Coronary artery (tissue), 2 donors: Measurements from ENCODE around the gene SEMA6C.
A peak's percentile ranks its signal among the peaks of the same experiment; 100 is the strongest.

Experiments
- DNase-seq: peaks from one replicate; pipeline ENCODE4 v3.0.0-alpha.2; 2017; ENCODE audit warnings: low spot score
- H3K27ac ChIP-seq, 2 donors: fragments of 200-600 bp; sonication (generic); one replicate each; pipeline ENCODE4 v1.5.1; 2016 to 2019
- H3K4me3 ChIP-seq: fragments of 200-600 bp; sonication (generic); 2 replicates; pipeline ENCODE4 v1.5.1; 2016; ENCODE audit warnings: mild to moderate bottlenecking, moderate library complexity
- TF ChIP-seq, protein P1 (sequence below): fragments of 200-600 bp; sonication (generic); IDR thresholded peaks from one replicate; pipeline ENCODE4 v1.5.1; 2019; ENCODE audit warnings: antibody characterized with exemption

The SEMA6C gene

GRCh38 chr1:151144474-151145303 lies 1.7 kb downstream of the SEMA6C start:
- H3K27ac ChIP-seq: peak overlapping the region; percentile 21 to 74
- peak overlapping the region; percentile 77 for H3K4me3 ChIP-seq
- TF ChIP-seq, protein P1, sequence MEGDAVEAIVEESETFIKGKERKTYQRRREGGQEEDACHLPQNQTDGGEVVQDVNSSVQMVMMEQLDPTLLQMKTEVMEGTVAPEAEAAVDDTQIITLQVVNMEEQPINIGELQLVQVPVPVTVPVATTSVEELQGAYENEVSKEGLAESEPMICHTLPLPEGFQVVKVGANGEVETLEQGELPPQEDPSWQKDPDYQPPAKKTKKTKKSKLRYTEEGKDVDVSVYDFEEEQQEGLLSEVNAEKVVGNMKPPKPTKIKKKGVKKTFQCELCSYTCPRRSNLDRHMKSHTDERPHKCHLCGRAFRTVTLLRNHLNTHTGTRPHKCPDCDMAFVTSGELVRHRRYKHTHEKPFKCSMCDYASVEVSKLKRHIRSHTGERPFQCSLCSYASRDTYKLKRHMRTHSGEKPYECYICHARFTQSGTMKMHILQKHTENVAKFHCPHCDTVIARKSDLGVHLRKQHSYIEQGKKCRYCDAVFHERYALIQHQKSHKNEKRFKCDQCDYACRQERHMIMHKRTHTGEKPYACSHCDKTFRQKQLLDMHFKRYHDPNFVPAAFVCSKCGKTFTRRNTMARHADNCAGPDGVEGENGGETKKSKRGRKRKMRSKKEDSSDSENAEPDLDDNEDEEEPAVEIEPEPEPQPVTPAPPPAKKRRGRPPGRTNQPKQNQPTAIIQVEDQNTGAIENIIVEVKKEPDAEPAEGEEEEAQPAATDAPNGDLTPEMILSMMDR: no peak
- DNase-seq: no peak

DNA sequence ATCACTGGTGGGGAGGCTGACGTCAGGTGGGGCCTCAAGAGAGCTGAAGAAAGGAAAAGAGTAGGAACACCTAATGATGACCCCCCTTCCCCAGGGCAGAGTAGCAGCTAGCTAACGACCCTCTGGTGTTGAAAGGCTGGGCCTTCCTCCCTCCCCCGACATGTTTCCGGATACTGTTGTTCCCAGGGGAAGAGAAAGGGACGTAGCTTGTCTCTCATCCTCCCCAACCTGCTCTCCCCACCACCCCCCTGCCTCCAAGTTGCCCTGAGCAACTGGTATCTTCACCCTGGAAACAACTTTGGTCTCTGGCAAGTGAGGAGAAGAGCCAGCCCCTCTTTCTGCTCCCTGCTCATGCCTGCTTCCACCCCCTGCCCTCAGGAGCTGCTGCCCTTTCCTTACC lies 2.4 kb downstream of the SEMA6C start:
- DNase-seq: no peak
- H3K4me3 ChIP-seq: no peak overlapping the region
- TF ChIP-seq, protein P1: no peak
- no peak overlapping the region for H3K27ac ChIP-seq

DNA sequence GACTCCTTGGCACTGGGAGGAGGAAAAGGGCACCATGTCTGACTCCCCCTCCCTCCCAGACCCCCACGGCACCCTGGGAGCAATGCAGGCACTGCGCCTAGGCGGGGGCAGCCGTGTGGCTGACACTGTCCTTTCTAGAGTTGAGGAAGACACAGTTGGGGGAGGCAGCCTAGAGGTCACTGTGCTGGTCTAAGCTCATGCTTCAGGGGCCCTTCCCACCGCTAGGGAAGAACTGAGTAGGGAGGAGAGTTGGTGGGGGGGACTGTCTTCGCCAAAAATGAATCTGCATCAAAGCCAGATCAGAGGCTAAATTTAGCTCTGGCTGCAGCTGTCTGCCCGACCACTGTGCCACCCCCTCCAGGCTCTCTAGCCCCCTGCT lies 3.4 kb downstream of the SEMA6C start:
- TF ChIP-seq, protein P1: no peak
- H3K4me3 ChIP-seq: no peak overlapping the region
- no peak for DNase-seq
- no peak overlapping the region for H3K27ac ChIP-seq

- TF ChIP-seq, protein P1: no peak
- no peak for DNase-seq
- Histone ChIP-seq H3K27ac (no peak overlapping the region), H3K4me3 (no peak overlapping the region)
These were observed 3.9 kb downstream of the SEMA6C start for GRCh38 chr1:151142411-151143056.

DNA sequence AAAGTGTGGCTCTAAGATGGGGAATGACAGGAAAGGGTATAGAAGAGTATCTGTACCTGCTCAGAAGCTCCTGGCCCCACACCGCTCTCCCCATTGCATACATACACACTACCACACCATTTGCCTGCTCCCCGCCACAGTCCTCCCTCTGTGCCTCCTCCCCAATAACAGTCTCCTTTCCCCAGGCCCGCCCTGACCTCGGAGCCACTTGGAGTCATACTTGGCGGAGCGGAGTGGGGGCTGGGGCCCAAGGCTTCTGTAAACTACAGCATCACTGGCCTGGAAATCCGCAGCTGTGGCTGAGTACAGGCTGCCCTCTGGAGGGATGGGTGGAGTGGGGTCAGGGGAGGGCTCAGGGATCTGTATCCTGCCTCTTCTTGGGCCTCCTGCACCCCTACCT lies 8.6 kb downstream of the SEMA6C start:
- Histone ChIP-seq H3K4me3 (no peak overlapping the region), H3K27ac (no peak overlapping the region)
- no peak for DNase-seq
- TF ChIP-seq, protein P1: no peak

DNA sequence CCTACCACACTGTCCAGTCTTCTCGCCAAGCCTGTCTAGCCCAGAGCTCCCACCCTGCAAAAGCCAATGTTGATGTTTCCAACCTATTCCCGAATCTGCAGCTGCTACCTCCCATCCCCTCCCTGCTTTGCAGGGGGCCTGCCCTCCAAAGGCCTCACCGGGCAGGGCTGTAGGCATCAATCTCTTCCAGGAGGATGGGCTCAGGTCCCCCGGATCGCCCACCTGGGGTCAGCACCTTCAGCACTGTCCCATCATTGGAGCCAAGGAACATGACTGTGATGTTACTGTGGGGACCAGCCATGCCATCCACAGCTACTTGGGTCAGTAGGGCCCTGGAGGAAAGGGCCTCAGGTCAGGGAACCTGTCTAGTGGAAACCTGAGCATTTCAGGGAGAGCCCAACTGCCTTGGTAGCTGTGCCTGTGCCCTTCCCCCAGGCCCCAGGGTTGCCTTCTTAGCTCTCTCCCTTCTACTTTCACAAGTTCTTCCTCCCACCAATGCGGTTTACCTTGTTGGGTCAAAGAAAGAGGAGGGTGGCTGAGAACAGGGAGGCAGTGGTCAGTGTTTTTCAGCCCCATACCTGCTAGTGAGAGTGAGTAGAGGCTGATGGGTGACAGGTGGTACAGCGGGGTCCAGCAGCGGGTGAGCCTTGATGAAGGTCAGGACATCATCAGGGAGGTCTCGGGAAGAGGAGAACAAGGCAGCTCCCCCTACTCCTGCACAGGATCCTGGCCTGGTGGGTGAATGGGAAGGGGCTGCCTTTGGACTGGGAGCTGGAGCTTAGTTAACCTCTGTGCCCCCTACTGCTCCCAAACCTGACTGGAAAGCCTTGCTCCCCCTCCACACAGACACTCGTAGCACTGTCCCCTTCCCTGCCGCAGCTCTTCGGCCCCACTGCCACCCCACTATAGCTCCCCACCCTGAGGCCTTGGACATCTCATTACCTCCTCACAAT lies 10.7 kb downstream of the SEMA6C start:
- Histone ChIP-seq H3K27ac (no peak overlapping the region), H3K4me3 (no peak overlapping the region)
- TF ChIP-seq, protein P1: no peak
- no peak for DNase-seq
